H1 (cell line): ENCODE data around the gene STX4. TPM values are rescaled to one million over a fixed set of nuclear protein-coding genes. Genes with fewer than 3 reads are reported as not detected.

Experiments
- CTCF ChIA-PET: fragments of 300-600 bp; sonication (Branson Sonifier 250); formaldehyde crosslinking; loops from one replicate; lab custom pipeline; 2021; ENCODE audit not compliant: partially characterized antibody; lab: Charles Lee
- POLR2A ChIA-PET: fragments of 300-600 bp; sonication (Branson Sonifier 250); formaldehyde crosslinking; loops from one replicate; lab custom pipeline; 2021; ENCODE audit warnings: inconsistent platforms; ENCODE audit not compliant: partially characterized antibody; lab: Charles Lee
- DNase-seq, 2 experiments: peaks; one replicate each; pipeline versions ENCODE4 v3.0.0 to v3.0.0-alpha.2; 2010 to 2022; ENCODE audit warnings: low spot score in 2 of 2, low read depth in 1 of 2, mixed read lengths in 1 of 2
- FAIRE-seq: peaks from 2 replicates; lab custom pipeline; 2011; peaks lifted over from hg19 to GRCh38; lab: Jason Lieb, UNC
- H2AFZ ChIP-seq: 2 replicates; pipeline ENCODE4 v1.8.1; 2012; ENCODE audit warnings: low read length, inconsistent platforms
- H2AK5ac ChIP-seq: 2 replicates; pipeline ENCODE4 v1.6.1; 2013; ENCODE audit warnings: low read depth, low read length
- H2BK120ac ChIP-seq: replicated peaks from 2 replicates; pipeline ENCODE3; 2013; ENCODE audit warnings: low read depth, low read length, inconsistent platforms
- H2BK12ac ChIP-seq: 2 replicates; pipeline ENCODE4 v1.6.1; 2013; ENCODE audit warnings: low read depth, low read length
- H2BK15ac ChIP-seq: 2 replicates; pipeline ENCODE4 v1.6.1; 2013; ENCODE audit warnings: low read length
- H2BK20ac ChIP-seq: 2 replicates; pipeline ENCODE4 v1.6.1; 2013; ENCODE audit warnings: low read length
- H2BK5ac ChIP-seq: 2 replicates; pipeline ENCODE4 v1.6.1; 2013; ENCODE audit warnings: low read depth, low read length
- H3K14ac ChIP-seq: 2 replicates; pipeline ENCODE4 v1.6.1; 2013; ENCODE audit warnings: inconsistent platforms; ENCODE audit not compliant: insufficient read length
- H3K18ac ChIP-seq: 2 replicates; pipeline ENCODE4 v1.6.1; 2013; ENCODE audit warnings: low read length; ENCODE audit errors: extremely low read depth
- H3K23ac ChIP-seq: 2 replicates; pipeline ENCODE4 v1.6.1; 2013; ENCODE audit warnings: inconsistent platforms; ENCODE audit not compliant: insufficient read length
- H3K23me2 ChIP-seq: 2 replicates; pipeline ENCODE4 v1.6.1; 2013; ENCODE audit warnings: low read depth, low read length
- H3K27ac ChIP-seq: 2 replicates; pipeline ENCODE4 v1.6.1; 2011; ENCODE audit warnings: low read depth, low read length, inconsistent platforms
- H3K27me3 ChIP-seq, 4 experiments: replicated peaks in 1 of 4; 1 replicate in 1 of 4; 2 replicates in 3 of 4; pipeline versions ENCODE4 v1.6.1 to v1.8.1; 2011 to 2013; ENCODE audit warnings: low read length in 3 of 4, mild to moderate bottlenecking in 3 of 4, inconsistent platforms in 2 of 4, mixed read lengths in 2 of 4, moderate library complexity in 1 of 4; ENCODE audit not compliant: control insufficient read depth in 3 of 4, insufficient read depth in 3 of 4; ENCODE audit errors: extremely low read depth in 1 of 4
- H3K36me3 ChIP-seq, 4 experiments: 2 replicates each; pipeline versions ENCODE4 v1.6.1 to v1.8.1; 2011 to 2013; ENCODE audit warnings: mild to moderate bottlenecking in 4 of 4, low read length in 3 of 4, moderate library complexity in 2 of 4, control low read depth in 1 of 4, inconsistent platforms in 1 of 4; ENCODE audit not compliant: insufficient read depth in 4 of 4, control insufficient read depth in 2 of 4
- H3K4ac ChIP-seq: replicated peaks from 2 replicates; pipeline ENCODE3; 2013; ENCODE audit warnings: low read length, low read depth, mixed read lengths, inconsistent platforms; ENCODE audit not compliant: insufficient read length
- H3K4me1 ChIP-seq, 4 experiments: replicated peaks in 1 of 4; 1 replicate in 1 of 4; 2 replicates in 3 of 4; pipeline versions ENCODE4 v1.6.1 to v1.8.1; 2011 to 2013; ENCODE audit warnings: low read length in 3 of 4, inconsistent platforms in 2 of 4, mixed read lengths in 1 of 4; ENCODE audit not compliant: insufficient read depth in 4 of 4, control insufficient read depth in 3 of 4
- H3K4me2 ChIP-seq, 2 experiments: 2 replicates each; pipeline versions ENCODE4 v1.6.1 to v1.8.1; 2011 to 2013; ENCODE audit warnings: low read depth in 2 of 2, low read length in 2 of 2, control low read depth in 1 of 2, inconsistent platforms in 1 of 2, mild to moderate bottlenecking in 1 of 2; ENCODE audit not compliant: insufficient read depth in 1 of 2
- H3K4me3 ChIP-seq, 4 experiments: fragments of 200-600, 300-600 bp in 1 of 4; sonication (generic), shearing (Covaris generic), sonication (Bioruptor Twin) in 1 of 4; 2 replicates each; pipeline versions ENCODE4 v1.5.1 to v1.8.1; 2011 to 2016; ENCODE audit warnings: low read length in 4 of 4, low read depth in 3 of 4, control low read depth in 2 of 4, inconsistent platforms in 2 of 4, mild to moderate bottlenecking in 2 of 4, mixed read lengths in 1 of 4, moderate library complexity in 1 of 4; ENCODE audit not compliant: insufficient read depth in 2 of 4; ENCODE audit errors: extremely low read depth in 1 of 4
- H3K56ac ChIP-seq: replicated peaks from 2 replicates; pipeline ENCODE3; 2013; ENCODE audit warnings: low read depth, mild to moderate bottlenecking, mixed read lengths, low read length, inconsistent platforms; ENCODE audit not compliant: insufficient read length
- H3K79me1 ChIP-seq: 2 replicates; pipeline ENCODE4 v1.6.1; 2013; ENCODE audit warnings: low read depth, low read length, control low read depth
- H3K79me2 ChIP-seq, 2 experiments: 2 replicates each; pipeline versions ENCODE4 v1.6.1 to v1.8.1; 2012 to 2013; ENCODE audit warnings: low read length in 2 of 2, mild to moderate bottlenecking in 2 of 2, inconsistent platforms in 1 of 2; ENCODE audit not compliant: insufficient read depth in 2 of 2, control insufficient read depth in 1 of 2
- H3K9ac ChIP-seq, 4 experiments: replicated peaks in 1 of 4; 1 replicate in 1 of 4; 2 replicates in 3 of 4; pipeline versions ENCODE4 v1.6.1 to v1.8.1; 2011 to 2013; ENCODE audit warnings: low read depth in 3 of 4, low read length in 3 of 4, control low read depth in 2 of 4, mild to moderate bottlenecking in 2 of 4, moderate library complexity in 2 of 4, inconsistent platforms in 1 of 4; ENCODE audit errors: extremely low read depth in 1 of 4
- H3K9me3 ChIP-seq, 2 experiments: 2 replicates each; pipeline versions ENCODE4 v1.6.1 to v1.8.1; 2012 to 2013; ENCODE audit warnings: mild to moderate bottlenecking in 2 of 2, moderate library complexity in 2 of 2, control low read depth in 1 of 2, inconsistent platforms in 1 of 2, low read depth in 1 of 2, low read length in 1 of 2, mixed read lengths in 1 of 2; ENCODE audit not compliant: insufficient read depth in 2 of 2
- H4K20me1 ChIP-seq, 2 experiments: replicated peaks in 1 of 2; 2 replicates each; pipeline versions ENCODE3 to v1.8.1; 2011 to 2013; ENCODE audit warnings: inconsistent platforms in 2 of 2, low read length in 2 of 2, mild to moderate bottlenecking in 1 of 2; ENCODE audit not compliant: insufficient read depth in 2 of 2, control insufficient read depth in 1 of 2
- H4K5ac ChIP-seq: 2 replicates; pipeline ENCODE4 v1.6.1; 2013; ENCODE audit warnings: low read length, low read depth, mixed read lengths, inconsistent platforms; ENCODE audit not compliant: insufficient read length
- H4K8ac ChIP-seq: 2 replicates; pipeline ENCODE4 v1.8.0; 2013; ENCODE audit warnings: mild to moderate bottlenecking, moderate library complexity, low read length, inconsistent platforms; ENCODE audit not compliant: insufficient read depth; ENCODE audit errors: extremely low read depth
- H4K91ac ChIP-seq: replicated peaks from 2 replicates; pipeline ENCODE3; 2013; ENCODE audit warnings: low read length, mixed read lengths, inconsistent platforms; ENCODE audit not compliant: insufficient read length
- RBBP5 ChIP-seq: IDR thresholded peaks from 2 replicates; pipeline ENCODE4 v1.7.1; 2012; ENCODE audit warnings: low read depth, mild to moderate bottlenecking, inconsistent platforms, low read length, moderate library complexity, borderline replicate concordance
- WGBS, 2 experiments: shearing (Covaris generic) in 1 of 2; methylation state at CpG; one replicate each; pipeline versions ENCODE4 v1.1.6 to v1.1.7; 2013 to 2015; ENCODE audit warnings: low lambda C conversion rate in 2 of 2, mixed read lengths in 2 of 2, inconsistent platforms in 1 of 2, low coverage in 1 of 2, missing lambda C conversion rate in 1 of 2; ENCODE audit not compliant: insufficient replicate concordance in 2 of 2, insufficient coverage in 1 of 2, insufficient read length in 1 of 2; ENCODE audit errors: extremely low coverage in 1 of 2, missing lambda C conversion rate in 1 of 2; 5-methylcytosine and 5-hydroxymethylcytosine counted together
- polyA plus RNA-seq, 7 experiments: library from polyadenylated mRNA; depleted of rRNA in 3 of 7; stranded (reverse) in 5 of 7; unstranded in 2 of 7; fragments of >200 nt in 5 of 7; fragments of 200-250 nt in 2 of 7; gene quantifications; 1 replicate in 5 of 7; 2 replicates in 1 of 7; 4 replicates in 1 of 7; pipeline versions ENCODE4 v1.2.1 to v1.2.3, GENCODE V29; 2011 to 2013; ENCODE audit warnings: missing spikeins in 2 of 7, mixed read lengths in 2 of 7
- total RNA-seq: library from RNA; stranded (reverse); fragmentation: NEBNext Ultra II Directional; extraction: Animal tissue kit (Norgen Biotek cat#: 25700); gene quantifications from 2 replicates; pipeline ENCODE4 v1.2.1, GENCODE V29; 2021

STX4 gene
- total and polyA plus RNA-seq, 2 of the 8 experiments (the other 6 are each of a cell fraction or from before 2014, with no cell fraction given) = 25.8 to 32.3 TPM

GRCh38 chr16:30997725-30998711, 35.3 kb upstream of the STX4 start:
- ChIA-PET CTCF (interaction anchor here (0.7 to 2.0 kb wide), 9 partner anchors 9 to 105 kb away, joined by 3 to 27 read pairs (median 4); partner anchors contain the start of gene HSD3B7), POLR2A (interaction anchor here (0.5 to 2.3 kb wide), 7 partner anchors 10 to 47 kb away, joined by 3 to 20 read pairs (median 4); partner anchors contain the start of gene HSD3B7)
- no peaks in the 10 kb centered on the region for H3K9me3 ChIP-seq
- H3K4me2 ChIP-seq = peak overlapping the region; percentile 95 to 100
- 57% methylated on average over 21 of the region's 21 CpGs; no CpG with 5 or more reads in 1 of the 2 experiments for WGBS, 2 experiments
- H4K5ac ChIP-seq = no peak overlapping the region
- H2BK120ac ChIP-seq = no peak overlapping the region
- peaks cover 0 to 15% (median 10%) of the 10 kb centered on the region in 4 experiments; a peak in 6 of 7 replicates for H3K4me1 ChIP-seq
- FAIRE-seq = no peak
- H3K4me3 ChIP-seq = peak overlapping the region; percentile 37 to 81 (median 49)
- peaks cover 12% of the 10 kb centered on the region for H3K23me2 ChIP-seq
- H2BK20ac ChIP-seq = peak overlapping the region; percentile 55; the same call in 1 of the 2 replicates
- H3K79me2 ChIP-seq = no peaks in the 10 kb centered on the region
- peak overlapping the region; percentile 61; the same call in 1 of the 2 replicates for H2AFZ ChIP-seq
- no peaks in the 10 kb centered on the region for H3K36me3 ChIP-seq
- H4K8ac ChIP-seq = no peak overlapping the region
- H3K18ac ChIP-seq = peak overlapping the region; percentile 78
- H2AK5ac ChIP-seq = no peak overlapping the region
- H2BK5ac ChIP-seq = peak overlapping the region; percentile 68; the same call in 1 of the 2 replicates
- no peaks in the 10 kb centered on the region; a peak in 1 of 7 replicates for H3K27me3 ChIP-seq
- H3K79me1 ChIP-seq = 0 out of 2 replicates have a peak, but pooled peaks cover 4% of the 10 kb centered on the region
- no peak overlapping the region for H3K27ac ChIP-seq
- H3K23ac ChIP-seq = no peak overlapping the region
- H3K14ac ChIP-seq = no peak overlapping the region
- H2BK15ac ChIP-seq = peak overlapping the region; percentile 95
- H2BK12ac ChIP-seq = peak overlapping the region; percentile 39; the same call in 1 of the 2 replicates
- no peak overlapping the region for H4K91ac ChIP-seq
- H4K20me1 ChIP-seq = no peaks in the 10 kb centered on the region
- peak overlapping the region; percentile 19 for H3K56ac ChIP-seq
- H3K9ac ChIP-seq = peak overlapping the region in 2 of 4 experiments; percentile 48 to 53; a peak in 2 of 7 replicates
- no peak for DNase-seq
- H3K4ac ChIP-seq = no peak overlapping the region
- TF ChIP-seq RBBP5 = peak; percentile 4; the same call in 1 of the 2 replicates
